Keratinocyte (primary cell): ENCODE data around the gene SMG9.

Experiments
- CTCF ChIP-seq, 3 experiments: IDR thresholded peaks in 1 of 3; conservative IDR thresholded peaks in 1 of 3; optimal IDR thresholded peaks in 1 of 3; 2 replicates in 2 of 3; 3 replicates in 1 of 3; pipeline versions ENCODE3 to v1.5.1; 2011; ENCODE audit warnings: low read length in 3 of 3, mild to moderate bottlenecking in 3 of 3, moderate library complexity in 2 of 3, control low read depth in 1 of 3, inconsistent platforms in 1 of 3; ENCODE audit not compliant: insufficient read depth in 2 of 3; ENCODE audit errors: extremely low read depth in 1 of 3
- EZH2 ChIP-seq: IDR thresholded peaks from one replicate; pipeline ENCODE4 v1.6.1; 2012; ENCODE audit warnings: inconsistent platforms, mild to moderate bottlenecking, low read length, moderate library complexity

- no peak for TF ChIP-seq CTCF (optimal IDR thresholded peaks at IDR 0.05 in 1 of 3, IDR thresholded peaks at IDR 0.05 in 1 of 3, conservative IDR thresholded peaks at IDR 0.05 in 1 of 3; ENCODE audit: extremely low read depth in 1 of 3, insufficient read depth in 2 of 3, low read length in 3 of 3)
- TF ChIP-seq EZH2: no peak
These were observed 11.7 kb downstream of the SMG9 start for GRCh38 chr19:43743059-43743458.
